Suprapubic skin (tissue), 4 donors: ENCODE measurements around the gene RPP14. TPM values are rescaled to one million over a fixed set of nuclear protein-coding genes. Genes with fewer than 3 reads are reported as not detected.
"Not testable (repeated sequence)": the region's sequence is repeated elsewhere in the genome, so short reads cannot be mapped to it uniquely, and the experiment has no call there.

Experiments used
- DNase-seq, 2 donors: peaks; one replicate each; pipeline ENCODE4 v3.0.0-alpha.2; 2019; ENCODE audit warnings: low spot score in 2 of 2
- H3K27ac ChIP-seq: fragments of 200-600 bp; sonication (generic); one replicate; pipeline ENCODE4 v1.5.1; 2019
- H3K27me3 ChIP-seq: fragments of 200-600 bp; sonication (generic); one replicate; pipeline ENCODE4 v1.5.1; 2019
- H3K36me3 ChIP-seq: fragments of 200-600 bp; sonication (generic); one replicate; pipeline ENCODE4 v1.5.1; 2019
- H3K4me1 ChIP-seq: fragments of 200-600 bp; sonication (generic); one replicate; pipeline ENCODE4 v1.5.1; 2019
- H3K4me3 ChIP-seq: fragments of 200-600 bp; sonication (generic); one replicate; pipeline ENCODE4 v1.5.1; 2019; ENCODE audit warnings: mild to moderate bottlenecking
- H3K9me3 ChIP-seq: fragments of 200-600 bp; sonication (generic); one replicate; pipeline ENCODE4 v1.5.1; 2019
- EP300 ChIP-seq: sonication (generic); formaldehyde crosslinking; IDR thresholded peaks from one replicate; pipeline ENCODE4 v1.6.1; 2017; ENCODE audit warnings: antibody characterized with exemption
- POLR2A ChIP-seq, 2 donors: fragments of 450-650 bp; IDR thresholded peaks; one replicate each; pipeline ENCODE4 v1.6.1; 2017; ENCODE audit warnings: antibody characterized with exemption in 2 of 2, mild to moderate bottlenecking in 2 of 2, moderate library complexity in 2 of 2
- POLR2AphosphoS5 ChIP-seq, 3 donors: sonication (generic); formaldehyde crosslinking; IDR thresholded peaks; one replicate each; pipeline ENCODE4 v1.6.1; 2017; ENCODE audit warnings: antibody characterized with exemption in 3 of 3
- WGBS: methylation state at CpG from one replicate; pipeline ENCODE4 v1.1.5; 2018; 5-methylcytosine and 5-hydroxymethylcytosine counted together
- total RNA-seq, 4 donors: library from RNA; depleted of rRNA; stranded (reverse); fragments of >200 nt; gene quantifications; one replicate each; pipeline ENCODE4 v1.1.0, GENCODE V29; 2016
- TF ChIP-seq, protein P1 (sequence below), 2 donors: fragments of 200-600 bp in 1 of 2; fragments of 450-650 bp in 1 of 2; sonication (generic) in 1 of 2; IDR thresholded peaks; one replicate each; pipeline ENCODE4 v1.5.1; 2016 to 2019; ENCODE audit warnings: antibody characterized with exemption in 2 of 2, mild to moderate bottlenecking in 1 of 2, moderate library complexity in 1 of 2

The RPP14 gene
- total RNA-seq, 4 donors from 2014 or later: 5.0 to 9.9 (median 8.0) TPM

DNA sequence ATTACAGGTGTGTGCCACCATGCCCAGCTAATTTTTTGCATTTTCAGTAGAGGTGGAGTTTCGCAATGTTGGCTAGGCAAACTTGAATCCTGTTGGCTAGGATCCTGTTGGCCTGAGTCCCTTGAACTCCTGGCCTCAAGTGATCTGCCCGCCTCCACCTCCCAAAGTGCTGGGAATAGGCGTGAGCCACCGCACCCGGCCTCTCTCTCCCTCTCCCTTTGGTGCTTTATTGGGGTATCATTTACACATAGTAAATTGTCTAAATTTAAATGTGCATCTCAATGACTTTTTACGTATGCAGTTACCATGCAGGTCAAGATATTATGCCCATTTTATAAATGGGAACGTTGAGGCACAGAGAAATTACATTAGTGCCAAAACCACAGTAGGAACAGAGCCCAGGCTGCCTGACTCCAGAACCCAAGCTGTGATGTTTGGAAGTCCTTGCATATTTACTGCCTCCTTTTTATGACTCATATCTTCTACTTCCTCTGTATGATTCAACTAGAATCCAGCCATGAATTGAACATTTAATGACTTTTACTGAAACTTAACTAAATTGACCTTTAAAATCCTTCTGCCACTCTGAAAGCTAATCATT, 34.0 kb upstream of the RPP14 start:
- Histone ChIP-seq H3K9me3 (no peaks in the 10 kb centered on the region), H3K27ac (no peak overlapping the region), H3K4me3 (no peak overlapping the region), H3K27me3 (no peaks in the 10 kb centered on the region), H3K4me1 (peaks cover 7% of the 10 kb centered on the region), H3K36me3 (peaks cover 47% of the 10 kb centered on the region)
- DNase-seq: no peak
- WGBS: 50% methylated on average over 7 of the region's 7 CpGs
- no peak for TF ChIP-seq POLR2AphosphoS5 (IDR thresholded peaks at IDR 0.05)
- TF ChIP-seq EP300: no peak
- TF ChIP-seq, protein P1, sequence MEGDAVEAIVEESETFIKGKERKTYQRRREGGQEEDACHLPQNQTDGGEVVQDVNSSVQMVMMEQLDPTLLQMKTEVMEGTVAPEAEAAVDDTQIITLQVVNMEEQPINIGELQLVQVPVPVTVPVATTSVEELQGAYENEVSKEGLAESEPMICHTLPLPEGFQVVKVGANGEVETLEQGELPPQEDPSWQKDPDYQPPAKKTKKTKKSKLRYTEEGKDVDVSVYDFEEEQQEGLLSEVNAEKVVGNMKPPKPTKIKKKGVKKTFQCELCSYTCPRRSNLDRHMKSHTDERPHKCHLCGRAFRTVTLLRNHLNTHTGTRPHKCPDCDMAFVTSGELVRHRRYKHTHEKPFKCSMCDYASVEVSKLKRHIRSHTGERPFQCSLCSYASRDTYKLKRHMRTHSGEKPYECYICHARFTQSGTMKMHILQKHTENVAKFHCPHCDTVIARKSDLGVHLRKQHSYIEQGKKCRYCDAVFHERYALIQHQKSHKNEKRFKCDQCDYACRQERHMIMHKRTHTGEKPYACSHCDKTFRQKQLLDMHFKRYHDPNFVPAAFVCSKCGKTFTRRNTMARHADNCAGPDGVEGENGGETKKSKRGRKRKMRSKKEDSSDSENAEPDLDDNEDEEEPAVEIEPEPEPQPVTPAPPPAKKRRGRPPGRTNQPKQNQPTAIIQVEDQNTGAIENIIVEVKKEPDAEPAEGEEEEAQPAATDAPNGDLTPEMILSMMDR (IDR thresholded peaks at IDR 0.05): no peak
- no peak for TF ChIP-seq POLR2A (IDR thresholded peaks at IDR 0.05)

GRCh38 chr3:58272891-58273290, 33.2 kb upstream of the RPP14 start:
- no peak overlapping the region for H3K27ac ChIP-seq
- whole genome bisulfite sequencing: 85% methylated on average over 3 of the region's 3 CpGs
- H3K36me3 ChIP-seq: peaks cover 38% of the 10 kb centered on the region
- H3K4me3 ChIP-seq: no peak overlapping the region
- DNase-seq: no peak
- H3K4me1 ChIP-seq: peaks cover 7% of the 10 kb centered on the region
- H3K9me3 ChIP-seq: no peaks in the 10 kb centered on the region
- no peaks in the 10 kb centered on the region for H3K27me3 ChIP-seq
- TF ChIP-seq, protein P1 (IDR thresholded peaks at IDR 0.05): no peak
- TF ChIP-seq EP300: no peak
- TF ChIP-seq POLR2A (IDR thresholded peaks at IDR 0.05): no peak
- TF ChIP-seq POLR2AphosphoS5 (IDR thresholded peaks at IDR 0.05): no peak

GRCh38 chr3:58273362-58273761, 32.7 kb upstream of the RPP14 start:
- not testable (repeated sequence) for H3K4me1 ChIP-seq, H3K9me3 ChIP-seq, H3K4me3 ChIP-seq, H3K27ac ChIP-seq, DNase-seq, H3K27me3 ChIP-seq
- WGBS: 94% methylated on average over 3 of the region's 3 CpGs
- H3K36me3 ChIP-seq: peaks cover 35% of the 10 kb centered on the region

DNA sequence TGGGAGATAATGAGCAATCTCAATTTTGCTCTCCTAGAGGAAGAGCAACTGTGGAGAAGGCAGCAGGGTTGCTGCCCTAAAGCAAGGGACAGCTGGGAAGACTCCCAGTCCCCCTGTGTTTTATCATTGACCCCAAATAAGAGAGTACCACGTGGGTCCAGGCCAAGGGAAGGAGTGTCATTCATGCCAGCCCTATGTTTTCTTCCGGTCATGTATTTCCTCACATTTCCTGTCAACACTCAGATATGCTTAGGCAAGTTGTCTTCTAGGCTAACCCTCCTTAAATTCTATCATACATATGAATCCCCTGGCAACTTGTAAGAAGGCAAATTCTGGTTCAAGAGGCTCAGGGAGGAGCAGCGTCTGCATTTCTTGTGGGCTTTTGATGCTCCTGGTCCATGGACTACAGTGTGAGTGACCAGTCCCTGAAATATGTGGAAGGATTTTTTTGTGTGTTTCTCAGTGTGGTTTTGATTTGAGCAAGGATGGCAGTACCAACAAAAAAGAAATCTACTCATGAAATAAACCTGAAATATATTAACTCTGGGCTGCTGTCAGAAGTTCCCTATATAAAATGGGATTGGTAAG, 31.9 kb upstream of the RPP14 start:
- TF ChIP-seq POLR2AphosphoS5 (IDR thresholded peaks at IDR 0.05) (no peak), EP300 (no peak), POLR2A (IDR thresholded peaks at IDR 0.05) (no peak)
- TF ChIP-seq, protein P1 (IDR thresholded peaks at IDR 0.05): no peak
- Histone ChIP-seq H3K36me3 (peaks cover 28% of the 10 kb centered on the region), H3K27ac (no peak overlapping the region), H3K4me1 (peaks cover 7% of the 10 kb centered on the region), H3K4me3 (no peak overlapping the region), H3K9me3 (no peaks in the 10 kb centered on the region), H3K27me3 (no peaks in the 10 kb centered on the region)
- DNase-seq: no peak
- WGBS: 62% methylated on average over 3 of the region's 3 CpGs

- TF ChIP-seq POLR2AphosphoS5 (IDR thresholded peaks at IDR 0.05): no peak
- no peak for TF ChIP-seq POLR2A (IDR thresholded peaks at IDR 0.05)
- no peak overlapping the region for H3K27ac ChIP-seq
- H3K36me3 ChIP-seq: peaks cover 50% of the 10 kb centered on the region
- WGBS: no CpG with 5 or more reads among the region's 7 CpGs
- H3K27me3 ChIP-seq: no peaks in the 10 kb centered on the region
- DNase-seq: no peak
- no peaks in the 10 kb centered on the region for H3K9me3 ChIP-seq
- no peaks in the 10 kb centered on the region for H3K4me1 ChIP-seq
- no peak overlapping the region for H3K4me3 ChIP-seq
These were observed 25.0 kb upstream of the RPP14 start for GRCh38 chr3:58281069-58281468.

GRCh38 chr3:58285334-58285733, 20.7 kb upstream of the RPP14 start:
- 86% methylated on average over 7 of the region's 7 CpGs for WGBS

More at GRCh38 chr3:58285334-58285733, 20.7 kb upstream of the RPP14 start:
- Histone ChIP-seq H3K4me3 (no peak overlapping the region), H3K4me1 (no peaks in the 10 kb centered on the region), H3K36me3 (peaks cover 69% of the 10 kb centered on the region), H3K27me3 (no peaks in the 10 kb centered on the region), H3K27ac (no peak overlapping the region), H3K9me3 (no peaks in the 10 kb centered on the region)
- TF ChIP-seq POLR2A (IDR thresholded peaks at IDR 0.05): no peak
- TF ChIP-seq, protein P1 (IDR thresholded peaks at IDR 0.05): no peak
- no peak for TF ChIP-seq EP300
- TF ChIP-seq POLR2AphosphoS5 (IDR thresholded peaks at IDR 0.05): no peak
- no peak for DNase-seq
